ENCODE measurements around the gene SLC2A1.
"Not testable (repeated sequence)": the region's sequence is repeated elsewhere in the genome, so short reads cannot be mapped to it uniquely, and the experiment has no call there.

The SLC2A1 gene

DNA sequence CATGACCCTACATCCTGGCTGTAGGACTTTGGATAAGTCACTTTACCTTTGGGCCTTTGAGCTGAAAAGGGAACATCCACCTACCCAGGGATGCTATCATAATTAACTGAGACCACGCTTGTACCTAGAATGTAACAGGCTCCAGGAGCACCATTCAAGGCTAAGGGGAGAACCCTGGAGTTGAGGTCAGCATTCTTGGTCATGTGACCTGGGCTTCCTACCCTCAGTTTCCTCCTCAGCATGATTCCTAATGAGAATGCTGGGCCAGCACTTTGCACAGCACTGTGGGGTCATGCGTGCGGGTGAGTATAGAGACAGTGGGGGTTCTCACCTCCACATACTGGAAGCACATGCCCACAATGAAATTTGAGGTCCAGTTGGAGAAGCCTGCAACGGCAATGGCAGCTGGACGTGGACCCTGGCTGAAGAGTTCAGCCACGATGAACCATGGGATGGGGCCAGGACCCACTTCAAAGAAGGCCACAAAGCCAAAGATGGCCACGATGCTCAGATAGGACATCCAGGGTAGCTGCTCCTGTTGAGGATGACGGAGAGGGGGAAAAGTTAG, 31.3 kb downstream of the SLC2A1 start:
- DNase-seq: no peak

DNA sequence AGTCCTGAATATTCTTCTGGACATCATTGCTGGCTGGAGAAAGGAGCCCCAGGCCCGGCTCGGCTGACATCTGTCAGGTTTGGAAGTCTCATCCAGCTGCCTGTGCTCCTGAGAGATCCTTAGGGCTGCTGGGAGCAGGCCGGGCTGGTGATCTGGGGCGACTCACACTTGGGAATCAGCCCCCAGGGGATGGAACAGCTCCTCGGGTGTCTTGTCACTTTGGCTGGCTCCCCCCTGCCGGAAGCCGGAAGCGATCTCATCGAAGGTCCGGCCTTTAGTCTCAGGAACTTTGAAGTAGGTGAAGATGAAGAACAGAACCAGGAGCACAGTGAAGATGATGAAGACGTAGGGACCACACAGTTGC, 31.8 kb downstream of the SLC2A1 start:
- no peak for DNase-seq

DNA sequence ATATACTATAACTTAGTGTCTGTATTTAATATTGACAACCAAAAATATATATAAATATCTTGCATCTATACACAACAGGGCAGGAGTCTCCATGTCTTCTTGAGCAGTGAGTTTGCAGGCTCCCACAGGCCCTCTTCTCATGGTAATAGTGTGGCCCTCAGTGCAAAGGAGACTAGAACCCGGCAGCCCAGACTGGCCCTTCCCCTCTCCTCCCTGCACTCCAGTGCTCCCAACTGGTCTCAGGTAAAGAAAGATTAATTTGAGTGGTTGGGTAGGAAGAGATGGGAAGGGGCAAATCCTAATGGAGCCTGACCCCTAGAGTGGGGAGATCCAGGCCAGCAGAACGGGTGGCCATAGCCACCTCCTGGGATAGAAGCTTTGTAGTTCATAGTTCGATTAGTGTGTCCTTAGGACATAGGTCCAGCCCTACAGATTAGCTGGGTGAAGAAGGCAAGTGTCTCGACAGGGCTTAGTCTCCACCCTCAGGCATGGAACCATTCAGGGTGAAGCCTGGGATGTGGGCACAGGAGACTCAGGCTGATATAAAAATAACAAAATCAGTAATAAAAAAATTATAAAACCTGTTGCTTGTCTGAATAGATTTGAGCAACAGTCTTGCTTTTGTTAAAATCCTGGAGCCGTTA, 32.3 kb downstream of the SLC2A1 start:
- DNase-seq: no peak

DNA sequence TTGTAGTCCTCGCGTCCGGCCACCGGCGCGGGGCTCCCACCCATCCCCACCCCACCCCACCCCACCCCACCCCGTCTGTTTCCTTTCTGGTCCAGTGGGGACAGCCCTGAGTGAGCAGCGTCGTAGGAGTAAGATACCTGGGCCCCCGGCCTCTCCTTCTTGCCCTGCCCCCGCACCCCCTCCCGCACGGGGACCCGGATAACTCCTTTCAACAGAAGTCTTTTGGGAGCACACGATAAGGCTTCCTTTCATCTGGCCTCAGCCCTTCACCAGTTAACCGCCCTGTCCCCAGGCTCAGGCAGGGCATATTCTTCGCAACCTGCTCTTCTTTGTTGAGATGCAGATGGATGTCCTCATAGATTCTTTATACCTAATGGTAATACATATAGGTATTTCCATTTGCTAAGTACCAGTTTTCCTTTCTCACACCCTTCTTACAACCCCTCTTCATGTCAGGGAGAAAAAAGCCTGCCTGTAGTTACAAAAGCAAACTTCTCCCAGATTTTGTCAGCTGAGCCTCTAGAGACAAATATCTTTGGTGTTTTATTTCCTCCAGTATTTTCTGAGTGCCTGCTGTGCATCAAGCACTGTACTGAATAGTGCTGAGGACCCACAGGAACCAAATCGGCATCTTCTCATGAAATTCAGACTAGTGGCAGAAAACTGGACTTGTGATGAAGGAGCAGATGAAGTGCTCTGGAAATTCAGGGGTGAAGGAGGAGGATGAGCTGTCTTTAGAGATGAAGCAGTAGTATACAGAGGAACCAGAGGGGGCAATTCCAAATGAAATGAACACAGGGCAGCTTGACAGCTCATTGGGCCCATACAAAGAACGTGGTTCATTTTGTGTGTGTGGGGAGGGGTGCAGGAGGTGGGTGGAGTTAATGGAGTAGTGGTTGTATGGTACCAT, 33.6 kb downstream of the SLC2A1 start:
- no peak for DNase-seq

DNA sequence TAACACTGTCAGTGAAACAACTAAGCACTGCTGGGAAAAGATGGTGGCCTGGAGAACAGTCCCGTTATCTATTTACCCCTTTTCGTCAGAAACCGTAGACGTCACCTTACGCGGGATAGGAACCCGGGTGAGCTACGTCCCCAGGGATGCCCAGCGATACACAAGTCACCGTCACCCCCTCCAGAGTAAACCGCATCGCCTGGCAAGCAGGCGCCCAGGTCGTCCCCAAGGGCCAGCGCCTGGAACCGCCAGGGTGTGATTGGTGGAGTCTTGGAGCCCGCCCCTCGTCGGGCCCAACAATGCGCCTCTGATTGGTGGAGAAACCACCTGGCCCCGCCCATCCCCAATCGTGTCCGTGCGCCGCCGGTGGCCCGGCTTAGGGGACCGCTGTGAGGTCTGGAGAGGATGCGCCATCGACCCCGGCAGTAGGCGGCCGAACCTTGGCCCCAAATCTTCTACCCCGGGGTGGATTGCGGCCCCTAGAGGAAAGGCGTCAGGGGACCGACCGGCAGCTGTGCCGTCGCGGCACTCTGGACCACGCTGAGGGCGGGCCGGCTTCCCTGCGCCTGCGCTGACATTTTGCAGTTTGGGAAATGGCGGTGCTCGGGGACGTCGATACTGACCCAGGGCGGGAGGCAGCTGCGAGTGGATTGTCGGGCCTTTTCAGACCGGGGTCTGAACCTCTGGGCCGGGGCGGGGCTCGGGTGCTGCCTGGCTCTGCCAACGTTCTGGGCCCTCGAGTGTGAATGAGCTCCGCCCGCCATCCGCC, 34.4 kb downstream of the SLC2A1 start:
- peak; percentile 81 to 82 for DNase-seq

DNA sequence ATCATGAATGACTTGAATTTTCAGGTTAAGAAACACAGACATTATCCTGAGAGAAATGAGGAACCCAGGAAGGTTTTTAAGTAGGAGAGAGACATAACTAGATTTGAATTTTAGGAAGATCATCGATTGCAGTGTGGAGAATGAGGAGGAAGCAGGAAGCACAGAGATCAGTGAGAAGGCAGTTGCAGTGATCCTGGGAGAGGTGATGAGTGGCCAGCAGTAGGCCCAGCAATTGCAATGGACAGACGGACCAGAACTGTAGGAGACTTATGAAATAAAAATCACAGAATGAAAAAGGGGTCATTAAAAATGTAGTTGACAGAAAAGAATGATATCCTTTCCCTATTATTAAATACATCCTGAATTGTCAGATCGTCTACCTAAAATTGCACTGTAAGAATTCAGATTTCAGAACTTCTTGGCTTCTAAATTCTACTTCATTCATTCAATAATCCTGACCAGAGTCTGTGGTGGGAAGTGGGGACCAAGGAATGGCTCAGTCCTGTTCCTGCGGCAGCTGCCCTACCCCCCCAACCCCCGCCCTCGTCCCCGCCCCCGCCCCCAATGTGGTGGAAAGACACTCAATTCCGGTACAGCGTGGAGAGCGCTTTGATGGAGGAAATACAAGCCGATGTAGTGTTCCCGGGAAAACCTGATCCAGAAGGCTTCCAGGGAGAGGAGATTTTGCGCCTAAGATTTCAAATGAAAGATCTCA, 35.1 kb downstream of the SLC2A1 start:
- DNase-seq: no peak

DNA sequence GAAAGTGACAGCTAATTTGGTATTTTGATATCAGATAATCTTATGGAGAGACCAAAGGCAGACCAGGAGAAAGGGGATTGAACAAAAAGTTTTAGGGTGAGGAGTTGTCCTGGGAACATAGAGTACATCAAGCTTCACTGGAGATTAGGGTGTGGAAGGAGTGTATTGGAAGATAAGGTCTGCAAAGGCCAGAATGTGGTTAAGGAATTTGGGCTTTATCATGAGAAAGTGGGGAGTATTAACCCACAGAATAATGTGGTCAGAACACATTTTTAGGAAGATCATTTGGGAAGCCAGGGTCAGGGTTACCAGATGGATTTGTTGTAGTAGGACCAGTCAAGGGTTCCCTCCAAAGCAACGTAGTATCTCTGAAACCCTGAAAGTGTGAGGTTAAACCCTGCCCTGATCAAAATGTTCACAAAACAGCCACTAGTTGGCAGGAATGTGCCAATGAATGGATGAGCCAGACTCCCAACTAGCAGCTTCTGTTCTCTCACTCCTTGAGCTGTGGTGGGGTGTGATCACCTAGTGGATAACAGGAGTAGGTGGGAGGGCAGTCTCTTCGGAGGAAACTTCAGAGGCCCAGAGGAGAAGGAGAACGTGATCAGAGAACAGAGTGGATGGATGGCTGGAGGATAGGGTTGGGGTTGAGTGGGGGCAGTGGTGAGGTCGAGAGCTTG, 35.8 kb downstream of the SLC2A1 start:
- peak in 1 of 2 experiments; percentile 43 for DNase-seq

DNA sequence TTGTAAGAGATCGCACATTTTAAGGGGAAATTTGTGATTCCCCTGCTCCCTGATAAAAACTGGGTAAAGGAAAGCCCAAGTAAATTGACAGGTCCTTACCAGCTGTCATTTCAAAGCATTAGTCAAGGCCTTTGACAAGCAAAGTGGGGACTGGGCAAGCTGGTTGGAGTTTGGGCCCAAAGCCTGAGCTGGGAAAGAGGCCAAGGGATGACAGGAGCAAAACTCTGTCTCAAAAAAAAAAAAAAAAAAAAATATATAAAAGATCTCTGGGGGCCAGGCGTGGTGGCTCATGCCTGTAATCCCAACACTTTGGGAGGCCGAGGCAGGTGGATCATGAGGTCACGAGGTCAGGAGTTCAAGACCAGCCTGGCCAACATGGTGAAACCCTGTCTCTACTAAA, 36.9 kb downstream of the SLC2A1 start:
- DNase-seq: no peak

DNA sequence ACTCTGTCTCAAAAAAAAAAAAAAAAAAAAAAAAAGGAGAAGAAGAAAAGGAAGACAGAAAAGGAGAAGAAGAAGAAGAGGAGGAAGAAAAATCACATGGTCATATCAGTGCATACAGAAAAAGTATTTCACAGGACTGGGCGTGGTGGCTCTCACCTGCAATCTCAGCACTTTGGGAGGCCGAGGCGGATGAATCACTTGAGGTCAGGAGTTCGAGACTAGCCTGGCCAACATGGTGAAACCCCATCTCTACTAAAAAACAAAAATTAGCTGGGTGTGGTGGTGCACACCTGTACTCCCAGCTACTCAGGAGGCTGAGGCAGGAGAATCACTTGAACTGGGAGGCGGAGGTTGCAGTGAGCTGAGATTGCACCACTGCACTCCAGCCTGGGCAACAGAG, 39.0 kb downstream of the SLC2A1 start:
- DNase-seq: not testable (repeated sequence)

DNA sequence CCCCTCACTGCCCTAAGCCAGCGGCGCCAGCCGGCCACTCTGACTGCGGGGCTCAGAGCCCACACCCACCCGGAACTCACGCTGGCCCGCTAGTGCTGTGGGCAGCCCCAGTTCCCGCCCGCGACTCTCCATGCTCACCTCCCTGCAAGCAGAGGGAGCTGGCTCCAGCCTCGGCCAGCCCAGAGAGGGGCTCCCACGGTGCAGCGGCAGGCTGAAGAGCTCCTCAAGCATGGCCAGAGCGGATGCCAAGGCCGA, 41.5 kb downstream of the SLC2A1 start:
- no peak for DNase-seq

DNA sequence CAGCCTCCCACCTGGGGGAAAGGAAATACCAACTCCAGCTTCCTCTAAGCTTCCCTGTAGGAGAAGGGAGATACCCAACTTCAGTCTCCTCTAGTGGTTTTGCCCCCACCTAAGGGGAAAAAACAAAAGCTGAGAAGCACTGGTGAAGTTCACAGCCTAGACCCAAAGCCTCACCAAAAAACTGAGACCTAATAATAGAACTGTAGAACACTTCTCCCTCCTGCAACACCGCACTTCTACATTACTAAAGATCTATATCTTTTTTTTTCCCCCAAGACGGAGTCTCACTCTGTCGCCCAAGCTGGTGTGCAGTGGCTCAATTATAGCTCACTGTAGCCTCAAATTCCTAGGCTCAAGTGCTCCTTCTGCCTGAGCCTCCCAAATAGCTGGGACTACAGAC, 43.2 kb downstream of the SLC2A1 start:
- no peak for DNase-seq

DNA sequence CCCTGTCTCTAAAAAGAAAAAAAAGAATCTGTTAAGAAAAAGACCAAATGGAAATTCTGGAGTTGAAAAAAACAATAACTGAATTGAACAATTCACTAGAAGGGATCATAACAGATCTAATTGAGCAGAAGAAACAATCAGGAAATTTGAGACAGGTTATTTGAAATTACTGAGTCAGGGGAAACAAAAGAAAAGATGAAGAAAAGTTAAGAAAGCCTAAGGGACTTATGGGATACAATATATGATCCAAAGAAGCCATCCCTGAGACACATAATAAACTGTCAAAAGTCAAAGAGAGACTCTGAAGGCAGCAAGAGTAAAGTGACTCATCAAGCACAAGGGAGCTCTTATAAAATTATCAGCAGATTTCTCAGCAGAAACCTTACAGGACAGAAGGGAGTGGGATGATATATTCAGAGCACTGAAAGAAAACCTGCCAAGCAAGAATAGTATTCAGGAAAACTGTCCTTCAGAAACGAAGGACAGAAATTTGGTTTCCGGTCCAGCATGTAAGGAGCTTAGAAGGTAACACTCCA, 44.5 kb downstream of the SLC2A1 start:
- DNase-seq: no peak

DNA sequence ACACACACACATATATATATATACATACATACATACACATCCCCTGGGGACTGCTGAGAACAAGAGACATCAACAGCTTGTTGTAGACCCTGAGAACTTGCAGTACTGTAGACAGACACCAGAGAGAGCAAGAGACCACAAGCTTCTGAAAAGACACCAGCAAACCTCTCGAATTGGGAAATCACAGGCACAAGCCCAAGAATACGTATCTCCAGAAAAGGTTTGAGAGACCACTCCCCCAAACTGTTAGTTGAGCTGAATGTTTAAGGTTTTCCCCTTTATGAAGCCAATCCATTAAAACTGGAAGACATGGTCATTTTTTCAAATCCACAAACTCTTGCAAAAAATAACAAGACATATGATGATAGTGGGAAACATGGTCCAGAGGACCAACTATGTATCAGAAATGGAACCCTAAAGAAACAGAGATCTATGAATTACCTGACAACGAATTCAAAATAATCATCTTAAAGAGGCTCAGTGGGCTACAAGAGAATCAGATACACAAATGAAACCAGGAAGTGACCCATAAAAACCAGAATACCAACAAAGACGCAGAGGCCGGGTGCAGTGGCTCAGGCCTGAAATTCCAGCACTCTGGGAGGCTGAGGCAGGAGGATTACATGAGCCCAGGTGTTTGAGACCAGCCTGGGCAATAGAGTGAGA, 45.1 kb downstream of the SLC2A1 start:
- no peak for DNase-seq

DNA sequence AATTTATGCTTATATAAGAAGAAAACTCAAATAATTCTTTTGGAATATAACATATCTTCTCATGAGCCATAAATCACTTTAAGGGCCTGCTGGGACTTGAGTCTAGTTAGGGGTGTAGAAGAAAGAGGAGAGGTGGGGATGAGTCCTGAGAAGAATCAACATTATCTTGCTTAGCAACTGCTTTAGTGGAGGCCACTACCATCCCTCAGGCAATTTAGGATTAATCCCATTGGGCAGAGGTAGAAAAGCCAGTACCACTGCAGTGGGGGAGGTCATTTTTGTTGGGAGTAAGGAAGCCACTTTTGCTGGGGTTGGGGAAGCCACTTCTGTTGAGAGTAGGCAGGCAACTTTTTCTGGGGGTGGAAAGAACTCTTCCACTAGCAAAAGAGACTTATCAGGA, 47.7 kb downstream of the SLC2A1 start:
- no peak for DNase-seq

DNA sequence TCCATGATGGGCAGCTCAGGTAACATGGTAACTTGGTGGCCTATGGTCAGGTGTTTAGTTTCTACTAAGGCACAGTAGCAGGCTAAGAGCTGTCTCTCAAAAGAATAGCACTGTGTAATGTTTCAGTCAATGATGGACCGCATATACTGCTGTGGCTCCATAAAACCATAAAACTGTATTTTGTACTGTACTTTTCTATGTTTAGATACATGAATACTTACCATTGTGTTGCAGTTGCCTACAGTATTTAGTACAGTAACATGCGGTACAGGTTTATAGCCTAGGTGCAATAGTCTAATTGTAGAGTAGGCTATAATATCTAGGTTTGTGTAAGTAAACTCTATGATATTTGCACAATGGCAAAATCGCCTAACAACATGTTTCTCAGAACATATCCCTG, 50.6 kb downstream of the SLC2A1 start:
- DNase-seq: no peak

DNA sequence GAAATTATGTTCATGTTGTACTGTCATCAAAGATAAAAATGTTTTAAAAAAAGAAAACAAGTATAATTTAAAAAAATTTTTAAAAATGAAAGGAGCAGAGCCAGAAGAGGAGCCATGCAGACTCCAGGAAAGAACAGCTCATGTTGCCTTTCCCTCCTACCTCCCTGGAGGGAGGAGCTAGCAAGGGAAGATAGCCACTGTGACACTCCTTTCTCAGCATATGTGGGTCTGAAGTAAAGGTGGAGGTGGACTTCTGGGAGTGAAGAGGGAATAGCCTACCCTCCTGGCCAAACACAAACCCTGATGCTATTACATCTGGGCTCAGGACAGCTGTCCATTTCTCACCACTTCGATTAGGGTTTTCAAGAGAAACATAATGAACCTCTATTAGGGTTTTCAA, 54.2 kb downstream of the SLC2A1 start:
- no peak for DNase-seq

DNA sequence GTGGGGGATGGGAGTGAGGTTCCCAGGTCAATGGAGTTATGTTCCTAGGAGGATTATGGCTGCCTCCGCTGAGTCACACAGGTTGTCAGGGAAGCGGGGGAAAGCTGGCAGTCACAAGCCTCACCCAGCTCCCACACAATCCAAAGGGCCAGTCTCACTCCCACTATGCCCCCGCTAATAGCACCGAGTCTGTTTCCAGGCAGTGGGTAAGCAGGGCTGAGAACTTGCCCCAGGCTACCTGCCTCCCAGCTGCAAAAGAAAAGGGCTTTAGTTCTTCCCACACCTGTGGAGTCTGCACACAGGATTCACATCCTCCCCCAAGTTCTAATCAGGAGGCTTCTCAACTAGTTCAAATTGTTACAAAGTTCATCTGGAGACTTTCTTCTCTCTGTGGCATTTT, 58.7 kb downstream of the SLC2A1 start:
- not testable (repeated sequence) for DNase-seq

DNA sequence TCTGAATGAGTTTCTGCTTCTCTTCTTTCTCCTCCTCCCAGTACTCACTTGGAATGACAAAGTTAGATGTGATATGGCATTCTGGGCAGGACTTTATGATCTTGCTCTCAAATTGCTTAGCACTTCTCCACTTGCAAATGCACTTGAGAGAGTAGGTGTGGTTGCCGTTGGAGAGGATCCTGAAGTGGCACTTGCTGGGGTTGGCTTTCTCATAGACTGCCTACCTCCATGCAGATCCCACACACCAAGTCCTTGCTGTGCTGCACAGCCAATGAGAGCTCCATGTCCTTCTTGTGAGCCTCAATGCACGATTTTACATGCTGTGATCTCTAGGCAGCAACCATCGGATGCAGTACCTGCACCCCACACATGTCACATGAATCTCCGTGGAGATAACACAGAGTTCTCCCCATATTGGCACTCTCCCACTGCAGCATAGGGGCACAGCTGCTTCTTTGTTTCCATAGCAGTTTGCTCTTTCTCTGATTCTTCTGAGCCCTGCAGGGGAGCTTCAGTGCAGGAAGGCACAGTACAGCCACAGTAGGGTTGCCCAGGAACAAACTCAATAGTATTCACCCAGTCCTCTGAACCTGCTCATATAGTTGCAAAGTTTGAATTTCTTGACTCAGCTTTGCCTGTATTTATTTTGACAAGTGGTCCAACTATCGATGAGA, 67.1 kb downstream of the SLC2A1 start:
- no peak for DNase-seq

DNA sequence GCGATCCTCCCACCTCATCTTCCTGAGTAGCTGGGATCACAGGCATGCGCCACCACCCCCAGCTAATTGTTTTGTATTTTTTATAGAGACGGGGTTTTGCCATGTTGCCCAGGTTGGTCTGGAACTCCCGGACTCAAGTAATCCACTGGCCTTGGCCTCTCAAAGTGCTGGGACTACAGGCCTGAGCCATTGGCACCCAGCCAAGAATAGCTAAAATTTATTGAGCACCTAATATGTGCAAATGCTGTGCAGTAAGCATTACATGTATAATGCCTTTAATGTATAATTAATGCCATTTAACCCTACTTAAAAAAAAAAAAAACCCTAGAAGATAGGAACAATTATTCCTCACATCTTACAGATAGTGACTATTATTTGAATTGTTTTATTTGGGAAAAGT, 69.4 kb downstream of the SLC2A1 start:
- DNase-seq: no peak

DNA sequence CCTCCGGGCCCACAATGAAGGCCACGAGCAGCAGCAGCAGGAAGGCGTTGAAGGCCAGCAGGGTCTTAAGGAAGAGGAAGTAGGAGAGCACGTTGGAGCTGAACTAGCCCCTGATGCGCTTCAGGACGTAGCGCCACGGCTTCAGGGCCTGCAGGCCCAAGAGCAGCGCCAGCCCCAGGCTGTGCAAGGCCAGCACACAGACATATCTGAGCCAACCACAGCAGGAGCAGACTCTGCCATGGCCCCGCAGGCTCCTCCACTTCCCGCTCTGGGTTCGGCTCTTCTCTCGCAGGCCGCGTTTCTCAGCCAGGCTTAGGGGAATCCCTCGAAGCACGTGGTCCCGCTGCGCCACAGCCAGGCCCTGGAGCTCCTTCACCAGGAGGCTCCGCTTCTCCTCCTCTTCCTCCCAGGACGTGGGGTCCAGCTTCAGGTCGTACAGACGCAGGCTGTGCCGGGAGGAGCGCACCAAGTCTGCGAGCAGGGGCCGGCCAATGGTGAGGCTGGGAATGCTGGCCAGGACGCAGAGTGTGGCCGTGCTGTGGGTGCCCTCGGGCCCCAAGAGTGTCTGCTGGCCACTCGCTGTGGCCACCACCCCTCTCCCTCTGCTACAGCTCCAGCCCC, 70.5 kb downstream of the SLC2A1 start:
- no peak for DNase-seq

DNA sequence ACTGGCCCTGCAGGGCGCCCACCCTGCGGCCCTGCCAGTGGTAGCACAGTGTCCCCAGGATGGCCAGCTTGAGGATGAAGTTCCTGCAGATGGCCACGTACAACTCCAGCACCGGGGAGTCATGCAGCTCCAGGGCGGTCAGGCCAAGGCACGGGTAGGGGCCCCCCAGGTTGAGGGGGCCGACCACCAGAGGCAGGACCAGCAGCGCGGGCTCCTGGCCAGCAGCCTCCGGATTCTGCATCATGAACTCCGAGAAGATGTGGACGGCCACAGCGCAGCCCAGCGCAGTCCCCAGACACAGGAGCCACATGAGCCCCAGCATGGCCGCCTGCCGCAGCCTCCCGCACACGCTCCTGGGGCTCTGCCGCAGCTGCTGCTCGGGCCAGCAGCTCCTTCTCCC, 71.3 kb downstream of the SLC2A1 start:
- DNase-seq: no peak
